ENCODE results near the gene ADA.

DNA sequence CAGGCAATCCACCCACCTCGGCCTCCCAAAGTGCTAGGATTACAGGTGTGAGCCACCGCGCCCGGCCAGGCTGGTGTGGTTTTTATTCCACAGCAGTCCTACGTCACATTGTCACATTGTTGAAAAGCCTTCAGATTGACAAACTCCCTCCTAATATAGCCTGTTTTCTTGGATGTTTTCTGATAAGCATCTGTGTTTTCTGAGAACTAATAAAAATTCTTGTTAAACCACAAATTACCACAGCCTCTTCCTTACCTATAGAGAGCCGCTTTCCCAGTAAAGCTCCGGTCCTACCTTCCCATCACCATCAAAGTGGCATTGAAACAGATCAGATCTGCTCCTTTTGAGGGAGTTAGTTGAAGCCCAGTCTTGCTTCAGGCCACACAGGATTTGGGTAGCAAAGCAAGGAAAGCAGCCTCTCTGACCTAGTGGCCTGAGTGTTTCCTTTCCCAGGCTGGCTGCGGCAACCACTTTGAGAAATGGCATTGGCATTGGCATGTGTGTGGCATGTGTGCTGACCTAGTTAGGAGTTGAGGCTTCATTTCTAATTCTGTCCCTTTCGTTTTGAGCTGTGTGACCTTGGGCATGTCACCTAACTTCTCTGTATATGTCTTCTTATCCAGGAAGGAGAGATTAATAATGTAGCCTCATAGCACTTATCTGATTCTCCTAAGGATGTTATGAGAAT lies 70.8 kb downstream of the ADA start:
- TF ChIP-seq, protein P1, sequence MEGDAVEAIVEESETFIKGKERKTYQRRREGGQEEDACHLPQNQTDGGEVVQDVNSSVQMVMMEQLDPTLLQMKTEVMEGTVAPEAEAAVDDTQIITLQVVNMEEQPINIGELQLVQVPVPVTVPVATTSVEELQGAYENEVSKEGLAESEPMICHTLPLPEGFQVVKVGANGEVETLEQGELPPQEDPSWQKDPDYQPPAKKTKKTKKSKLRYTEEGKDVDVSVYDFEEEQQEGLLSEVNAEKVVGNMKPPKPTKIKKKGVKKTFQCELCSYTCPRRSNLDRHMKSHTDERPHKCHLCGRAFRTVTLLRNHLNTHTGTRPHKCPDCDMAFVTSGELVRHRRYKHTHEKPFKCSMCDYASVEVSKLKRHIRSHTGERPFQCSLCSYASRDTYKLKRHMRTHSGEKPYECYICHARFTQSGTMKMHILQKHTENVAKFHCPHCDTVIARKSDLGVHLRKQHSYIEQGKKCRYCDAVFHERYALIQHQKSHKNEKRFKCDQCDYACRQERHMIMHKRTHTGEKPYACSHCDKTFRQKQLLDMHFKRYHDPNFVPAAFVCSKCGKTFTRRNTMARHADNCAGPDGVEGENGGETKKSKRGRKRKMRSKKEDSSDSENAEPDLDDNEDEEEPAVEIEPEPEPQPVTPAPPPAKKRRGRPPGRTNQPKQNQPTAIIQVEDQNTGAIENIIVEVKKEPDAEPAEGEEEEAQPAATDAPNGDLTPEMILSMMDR (IDR thresholded peaks at IDR 0.05) = no peak
- TF ChIP-seq POLR2AphosphoS5 (IDR thresholded peaks at IDR 0.05; ENCODE audit: insufficient read depth in 1 of 2, low read depth in 1 of 2) = no peak
- TF ChIP-seq POLR2A (IDR thresholded peaks at IDR 0.05) = no peak
